ENCODE data around the gene KCNQ1. TPM values are rescaled to one million over a fixed set of nuclear protein-coding genes. Genes with fewer than 3 reads are reported as not detected.

KCNQ1 gene
- polyA plus RNA-seq, 1 of the 3 experiments (the other 2 are of a cell fraction): 0.05 TPM

DNA sequence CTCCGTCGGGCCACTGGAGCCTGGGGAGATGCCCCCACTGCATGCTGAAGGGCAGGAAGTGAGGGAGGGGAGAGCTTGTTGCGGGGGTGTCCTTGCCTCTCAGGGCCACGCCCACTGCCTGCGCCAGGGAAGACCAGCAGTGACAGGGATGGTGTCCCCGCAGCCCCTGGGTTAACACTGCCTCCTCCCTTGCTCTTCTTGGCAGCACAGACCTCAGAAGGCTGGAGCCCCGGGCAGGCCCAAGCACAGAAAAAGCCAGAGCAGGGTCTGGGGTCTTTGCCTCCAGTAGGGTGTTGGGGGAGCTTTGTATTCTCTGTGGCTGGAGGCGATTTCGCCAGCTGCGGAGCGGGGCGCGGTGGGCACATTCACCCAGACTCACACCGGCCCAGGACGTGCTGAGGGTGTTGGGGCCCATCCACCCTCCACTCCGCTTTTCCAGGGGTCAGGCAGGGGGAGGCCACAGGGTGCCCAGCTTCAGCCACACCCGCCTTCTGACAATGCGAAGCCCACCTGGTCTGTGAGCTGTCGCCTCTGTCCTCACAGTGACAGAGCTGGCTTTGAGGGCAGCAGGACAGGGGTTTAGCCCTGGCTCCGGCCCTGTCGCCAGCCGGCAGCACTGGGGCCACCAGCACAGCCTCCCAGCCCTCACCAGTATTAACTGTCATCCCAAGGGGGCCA is 357.0 kb downstream of the KCNQ1 start:
- POLR2A ChIA-PET: interaction anchor here (1.1 kb wide), 1 partner anchor 23 kb away, joined by 3 read pairs; no protein-coding TSS in a partner anchor

DNA sequence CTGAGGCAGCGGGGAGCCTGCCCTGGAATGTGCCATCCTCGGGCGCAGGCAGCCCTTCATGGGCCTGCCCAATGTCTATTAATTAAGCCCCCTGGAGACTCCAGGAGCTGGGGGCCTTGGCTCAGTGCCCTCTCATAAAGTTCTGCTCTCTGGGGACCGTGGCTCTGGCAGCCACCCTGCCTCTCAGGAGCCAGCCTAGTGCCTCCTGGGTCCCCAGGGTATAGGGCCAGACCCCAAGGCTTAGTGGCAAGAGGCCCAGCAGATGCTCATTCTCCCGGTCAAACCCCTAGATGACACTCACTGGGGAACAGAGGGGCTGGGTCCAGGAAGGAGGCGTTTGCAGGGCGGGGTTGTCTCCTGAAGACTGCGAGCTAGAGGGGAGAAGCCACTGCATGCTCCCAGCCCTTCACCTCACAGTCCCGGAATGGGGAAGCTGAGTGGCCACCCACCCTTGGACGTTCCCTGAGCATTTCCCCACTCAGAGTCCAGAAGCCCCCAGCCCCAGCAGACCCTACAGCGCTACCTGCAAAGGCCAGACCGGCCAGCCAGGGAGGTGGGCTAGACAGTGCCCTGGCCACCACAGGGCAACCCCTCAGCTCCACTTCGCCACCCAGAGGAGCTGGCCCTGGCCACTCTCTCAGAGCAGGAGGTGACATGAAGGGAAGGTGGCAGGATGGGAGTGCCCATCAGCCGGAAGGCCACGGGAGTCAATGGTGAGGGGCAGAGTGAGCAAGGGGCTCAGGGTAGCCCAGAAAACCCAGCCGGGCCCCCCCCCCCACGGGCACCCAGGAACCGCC is 357.8 kb downstream of the KCNQ1 start:
- peaks cover 0 to 5% of the 10 kb centered on the region in 2 experiments; a peak in 1 of 4 replicates for H3K4me1 ChIP-seq (ENCODE audit: control insufficient read depth in 1 of 2, insufficient read depth in 2 of 2, low read depth in 1 of 2, low read length in 1 of 2)
- H3K9ac ChIP-seq: no peak overlapping the region
- H3K4me3 ChIP-seq (ENCODE audit: low read depth in 2 of 2, low read length in 1 of 2): no peak overlapping the region
- H4K20me1 ChIP-seq (ENCODE audit: insufficient read depth): no peaks in the 10 kb centered on the region
- H3K9me3 ChIP-seq: no peaks in the 10 kb centered on the region
- no peak for DNase-seq
- POLR2A ChIA-PET: interaction anchor here (1.1 kb wide), 1 partner anchor 23 kb away, joined by 3 read pairs; no protein-coding TSS in a partner anchor
- H3K27me3 ChIP-seq (ENCODE audit: insufficient read depth): no peaks in the 10 kb centered on the region
- H3K79me2 ChIP-seq (ENCODE audit: insufficient read depth): no peaks in the 10 kb centered on the region
- CTCF ChIA-PET: interaction anchor here (1.3 to 3.3 kb wide), 2 partner anchors 80 to 270 kb away, joined by 3 to 16 read pairs; no protein-coding TSS in a partner anchor
- H2AFZ ChIP-seq (ENCODE audit: low read depth): no peak overlapping the region
- H3K36me3 ChIP-seq (replicated peaks in 1 of 2; ENCODE audit: control insufficient read depth in 1 of 2, insufficient read depth in 2 of 2, low read length in 1 of 2): no peaks in the 10 kb centered on the region
- no peak overlapping the region for H3K27ac ChIP-seq (ENCODE audit: low read depth in 2 of 2, low read length in 1 of 2)
- H3K9me2 ChIP-seq: no peaks in the 10 kb centered on the region
- 76% methylated on average over 6 of the region's 18 CpGs for WGBS (ENCODE audit: low lambda C conversion rate)
- no peak overlapping the region for H3K4me2 ChIP-seq
- H3F3A ChIP-seq (replicated peaks; ENCODE audit: insufficient read depth): no peaks in the 10 kb centered on the region
- TF ChIP-seq EP300 (IDR thresholded peaks at IDR 0.05; ENCODE audit: borderline replicate concordance in 1 of 2, low read depth in 1 of 2, low read length in 1 of 2) (no peak), GABPA (IDR thresholded peaks at IDR 0.05; ENCODE audit: low read depth) (no peak), USF1 (IDR thresholded peaks at IDR 0.05; ENCODE audit: borderline replicate concordance, low read depth) (no peak), USF2 (IDR thresholded peaks at IDR 0.05; ENCODE audit: borderline replicate concordance, low read depth, low read length) (no peak), MEF2A (IDR thresholded peaks at IDR 0.05; ENCODE audit: borderline replicate concordance, low read depth) (no peak), MXI1 (IDR thresholded peaks at IDR 0.05; ENCODE audit: low read depth, low read length) (no peak), RAD21 (IDR thresholded peaks at IDR 0.05; ENCODE audit: low read length) (no peak), TCF12 (IDR thresholded peaks at IDR 0.05) (no peak)

More for the DNA sequence above, 357.0 kb downstream of the KCNQ1 start:
- no peak overlapping the region for H3K4me3 ChIP-seq (ENCODE audit: low read depth in 2 of 2, low read length in 1 of 2)
- no peaks in the 10 kb centered on the region for H3K79me2 ChIP-seq (ENCODE audit: insufficient read depth)
- H3F3A ChIP-seq (replicated peaks; ENCODE audit: insufficient read depth): no peaks in the 10 kb centered on the region
- H3K9me2 ChIP-seq: no peaks in the 10 kb centered on the region
- H3K9ac ChIP-seq: no peak overlapping the region
- no peak overlapping the region for H3K4me2 ChIP-seq
- WGBS (ENCODE audit: low lambda C conversion rate): 55% methylated on average over 10 of the region's 22 CpGs
- H3K27me3 ChIP-seq (ENCODE audit: insufficient read depth): no peaks in the 10 kb centered on the region
- no peaks in the 10 kb centered on the region for H4K20me1 ChIP-seq (ENCODE audit: insufficient read depth)
- CTCF ChIA-PET: interaction anchor here (3.3 kb wide), 1 partner anchor 270 kb away, joined by 16 read pairs; no protein-coding TSS in a partner anchor
- H2AFZ ChIP-seq (ENCODE audit: low read depth): no peak overlapping the region
- no peaks in the 10 kb centered on the region for H3K9me3 ChIP-seq
- TF ChIP-seq GABPA (IDR thresholded peaks at IDR 0.05; ENCODE audit: low read depth) (no peak), TCF12 (IDR thresholded peaks at IDR 0.05) (no peak), MXI1 (IDR thresholded peaks at IDR 0.05; ENCODE audit: low read depth, low read length) (no peak), NFIC (IDR thresholded peaks at IDR 0.05; ENCODE audit: borderline replicate concordance) (no peak), FOSL2 (IDR thresholded peaks at IDR 0.05; ENCODE audit: borderline replicate concordance, low read depth) (no peak), RAD21 (IDR thresholded peaks at IDR 0.05; ENCODE audit: low read length) (no peak), EZH2phosphoT487 (IDR thresholded peaks at IDR 0.05; ENCODE audit: borderline replicate concordance, low read depth) (no peak), ELF1 (IDR thresholded peaks at IDR 0.05) (no peak), EP300 (IDR thresholded peaks at IDR 0.05; ENCODE audit: borderline replicate concordance in 1 of 2, low read depth in 1 of 2, low read length in 1 of 2) (no peak), POLR2AphosphoS5 (IDR thresholded peaks at IDR 0.05; ENCODE audit: low read depth, low read length) (no peak), RFX5 (IDR thresholded peaks at IDR 0.05; ENCODE audit: low read length) (no peak), JUND (IDR thresholded peaks at IDR 0.05) (no peak), MEF2A (IDR thresholded peaks at IDR 0.05; ENCODE audit: borderline replicate concordance, low read depth) (no peak), YY1 (IDR thresholded peaks at IDR 0.05; ENCODE audit: low read depth) (no peak), FOXJ3 (CRISPR knock-in tag; IDR thresholded peaks at IDR 0.05) (no peak)
- TF ChIP-seq, protein P1, sequence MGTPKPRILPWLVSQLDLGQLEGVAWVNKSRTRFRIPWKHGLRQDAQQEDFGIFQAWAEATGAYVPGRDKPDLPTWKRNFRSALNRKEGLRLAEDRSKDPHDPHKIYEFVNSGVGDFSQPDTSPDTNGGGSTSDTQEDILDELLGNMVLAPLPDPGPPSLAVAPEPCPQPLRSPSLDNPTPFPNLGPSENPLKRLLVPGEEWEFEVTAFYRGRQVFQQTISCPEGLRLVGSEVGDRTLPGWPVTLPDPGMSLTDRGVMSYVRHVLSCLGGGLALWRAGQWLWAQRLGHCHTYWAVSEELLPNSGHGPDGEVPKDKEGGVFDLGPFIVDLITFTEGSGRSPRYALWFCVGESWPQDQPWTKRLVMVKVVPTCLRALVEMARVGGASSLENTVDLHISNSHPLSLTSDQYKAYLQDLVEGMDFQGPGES (IDR thresholded peaks at IDR 0.05; ENCODE audit: low read depth, low read length): no peak
- TF ChIP-seq, protein P2, sequence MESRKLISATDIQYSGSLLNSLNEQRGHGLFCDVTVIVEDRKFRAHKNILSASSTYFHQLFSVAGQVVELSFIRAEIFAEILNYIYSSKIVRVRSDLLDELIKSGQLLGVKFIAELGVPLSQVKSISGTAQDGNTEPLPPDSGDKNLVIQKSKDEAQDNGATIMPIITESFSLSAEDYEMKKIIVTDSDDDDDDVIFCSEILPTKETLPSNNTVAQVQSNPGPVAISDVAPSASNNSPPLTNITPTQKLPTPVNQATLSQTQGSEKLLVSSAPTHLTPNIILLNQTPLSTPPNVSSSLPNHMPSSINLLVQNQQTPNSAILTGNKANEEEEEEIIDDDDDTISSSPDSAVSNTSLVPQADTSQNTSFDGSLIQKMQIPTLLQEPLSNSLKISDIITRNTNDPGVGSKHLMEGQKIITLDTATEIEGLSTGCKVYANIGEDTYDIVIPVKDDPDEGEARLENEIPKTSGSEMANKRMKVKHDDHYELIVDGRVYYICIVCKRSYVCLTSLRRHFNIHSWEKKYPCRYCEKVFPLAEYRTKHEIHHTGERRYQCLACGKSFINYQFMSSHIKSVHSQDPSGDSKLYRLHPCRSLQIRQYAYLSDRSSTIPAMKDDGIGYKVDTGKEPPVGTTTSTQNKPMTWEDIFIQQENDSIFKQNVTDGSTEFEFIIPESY (IDR thresholded peaks at IDR 0.05; ENCODE audit: borderline replicate concordance, low read depth): no peak
- H3K4me1 ChIP-seq (ENCODE audit: control insufficient read depth in 1 of 2, insufficient read depth in 2 of 2, low read depth in 1 of 2, low read length in 1 of 2): peaks cover 0 to 5% of the 10 kb centered on the region in 2 experiments; a peak in 1 of 4 replicates
- no peak for DNase-seq
- H3K36me3 ChIP-seq (replicated peaks in 1 of 2; ENCODE audit: control insufficient read depth in 1 of 2, insufficient read depth in 2 of 2, low read length in 1 of 2): no peaks in the 10 kb centered on the region
- H3K27ac ChIP-seq (ENCODE audit: low read depth in 2 of 2, low read length in 1 of 2): no peak overlapping the region

Measured in SK-N-SH (cell line).